Left hindlimb (tissue), 1 donor: Measurements from ENCODE around the gene ADAMTS17.
"Not testable (repeated sequence)": the region's sequence is repeated elsewhere in the genome, so short reads cannot be mapped to it uniquely, and the experiment has no call there.

Source experiments
- DNase-seq: peaks from one replicate; pipeline ENCODE4 v3.0.0-alpha.2; 2018

The ADAMTS17 gene

DNA sequence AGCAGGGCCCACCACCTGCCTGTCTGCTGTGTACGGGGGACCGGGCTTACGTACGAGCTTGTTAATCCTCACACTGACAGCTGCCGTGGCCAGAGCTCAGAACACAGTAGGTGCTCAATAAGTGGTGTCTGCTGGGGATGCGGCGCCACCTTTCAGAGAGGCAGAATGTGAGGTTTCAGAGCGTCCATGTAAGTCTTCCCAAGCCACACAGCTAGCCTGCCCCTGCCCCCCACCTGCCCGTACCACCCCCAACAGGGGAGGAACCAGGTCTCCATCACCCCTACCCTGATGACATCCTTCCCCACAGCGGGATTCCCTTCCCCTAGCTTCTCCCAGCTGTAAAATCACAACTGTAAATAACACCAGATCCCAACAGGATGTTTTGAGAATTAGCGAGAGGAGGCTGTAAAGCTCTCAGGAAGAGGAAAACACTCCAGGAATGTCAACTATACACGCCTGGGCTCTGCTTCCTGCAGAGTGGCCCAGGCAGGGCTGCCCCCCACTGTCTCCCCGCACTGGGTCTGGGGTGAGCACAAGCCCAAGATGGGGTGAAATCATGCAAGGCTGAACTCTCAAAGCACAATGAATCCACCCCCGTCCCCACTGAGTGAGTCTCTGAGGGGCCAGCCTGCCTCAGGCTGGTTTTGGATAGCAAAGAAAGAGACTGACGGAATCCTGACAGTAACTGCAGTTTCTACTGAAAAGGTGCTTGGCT, 358.4 kb downstream of the ADAMTS17 start:
- no peak for DNase-seq

DNA sequence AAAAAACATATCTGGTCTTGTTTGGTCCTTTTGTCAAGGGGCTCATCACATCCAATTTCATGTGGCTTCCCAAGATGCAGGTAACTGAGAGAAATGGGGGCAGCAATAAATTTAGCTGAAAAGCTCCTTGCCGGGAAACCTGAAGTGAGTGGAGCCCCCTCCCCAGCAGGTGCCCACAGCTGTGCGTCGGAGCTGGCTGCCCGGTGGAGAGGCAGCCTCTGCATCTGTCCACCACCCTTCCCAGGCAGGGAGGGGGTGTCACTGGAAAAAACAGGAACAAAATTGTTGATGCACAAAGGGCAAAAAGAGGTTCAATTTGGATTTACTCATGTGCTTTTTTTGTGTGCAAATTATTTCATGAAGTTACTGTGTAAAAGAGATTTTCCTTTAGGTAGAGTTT, 359.1 kb downstream of the ADAMTS17 start:
- DNase-seq, result no peak

DNA sequence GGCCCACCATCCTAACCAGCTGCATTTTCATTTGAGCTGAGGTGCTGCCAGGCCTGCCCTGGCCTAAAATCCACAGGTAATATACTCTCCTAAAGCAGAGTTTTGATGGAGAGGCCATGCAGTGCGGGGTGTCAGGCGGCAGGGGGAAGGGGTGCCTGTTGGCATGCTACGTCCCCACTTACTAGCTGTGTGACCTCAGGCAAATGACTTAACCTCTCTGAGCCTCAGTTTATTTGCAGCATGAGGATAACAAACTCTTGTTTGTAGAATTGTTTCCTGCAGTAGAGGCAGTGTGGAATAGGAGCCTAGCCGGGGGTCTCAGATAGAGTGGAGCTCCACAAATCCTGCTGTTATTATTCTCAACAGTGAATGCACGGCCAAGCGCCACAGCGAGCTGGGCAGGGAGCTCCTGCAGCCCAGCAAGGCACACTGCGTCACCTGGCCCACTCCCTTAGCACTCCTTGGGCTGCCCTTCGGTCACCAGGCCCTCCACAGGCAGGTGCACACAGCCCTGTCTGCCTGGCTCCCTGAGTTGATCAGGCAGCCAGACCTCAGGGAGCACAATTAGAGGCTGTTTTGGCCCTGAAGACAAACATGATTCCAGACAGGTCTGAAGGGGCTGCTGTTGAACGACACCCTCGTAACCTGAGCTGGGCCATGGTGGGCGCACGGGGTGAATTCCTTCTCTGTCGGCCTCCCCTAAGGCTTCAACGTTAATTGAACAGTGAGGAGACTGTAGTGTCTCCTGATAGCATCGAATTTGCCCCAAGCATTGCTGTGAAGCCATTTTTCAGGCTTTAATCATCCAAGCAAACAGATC, 359.7 kb downstream of the ADAMTS17 start:
- DNase-seq, result no peak

- DNase-seq, result no peak
These were observed 360.6 kb downstream of the ADAMTS17 start for GRCh38 chr15:99981191-99981647.

- DNase-seq, result no peak
These were observed 361.0 kb downstream of the ADAMTS17 start for GRCh38 chr15:99980752-99981151.

DNA sequence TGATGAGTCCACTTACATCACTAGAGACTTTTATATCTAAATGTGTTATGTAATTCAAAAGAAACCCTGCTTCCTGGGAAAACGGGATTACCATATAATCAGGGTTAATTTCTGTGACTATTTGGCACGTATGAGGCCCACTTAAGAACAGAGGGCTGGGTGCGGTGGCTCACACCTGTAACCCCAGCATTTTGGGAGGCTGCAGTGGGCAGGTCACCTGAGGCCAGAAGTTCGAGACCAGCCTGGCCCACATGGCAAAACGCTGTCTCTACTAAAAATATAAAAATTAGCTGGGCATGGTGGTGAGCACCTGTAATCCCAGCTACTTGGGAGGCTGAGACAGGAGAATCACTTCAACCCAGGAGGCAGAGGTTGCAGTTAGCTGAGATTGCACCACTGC, 361.9 kb downstream of the ADAMTS17 start:
- not testable (repeated sequence) for DNase-seq

- DNase-seq, result no peak
These were observed 362.4 kb downstream of the ADAMTS17 start for GRCh38 chr15:99979371-99979770.

DNA sequence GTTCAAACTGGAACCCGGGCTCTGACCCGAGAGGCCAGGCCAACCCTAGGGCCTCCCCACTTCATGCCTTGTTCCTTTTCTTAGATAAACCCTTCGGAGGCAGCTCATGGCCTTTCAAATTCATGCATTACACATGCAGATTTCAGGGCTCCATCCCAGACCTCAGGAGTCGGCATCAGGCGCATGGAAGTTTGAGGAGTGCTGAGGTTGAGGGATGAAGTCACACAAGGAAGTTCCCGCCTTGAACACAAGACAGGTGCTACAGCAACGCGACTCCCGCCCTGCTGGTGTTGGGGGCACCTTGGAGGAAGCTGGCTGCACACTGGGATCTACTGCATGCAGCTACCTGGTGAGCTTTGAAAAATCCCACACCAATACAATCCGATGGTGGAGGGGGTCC, 363.3 kb downstream of the ADAMTS17 start:
- no peak for DNase-seq

DNA sequence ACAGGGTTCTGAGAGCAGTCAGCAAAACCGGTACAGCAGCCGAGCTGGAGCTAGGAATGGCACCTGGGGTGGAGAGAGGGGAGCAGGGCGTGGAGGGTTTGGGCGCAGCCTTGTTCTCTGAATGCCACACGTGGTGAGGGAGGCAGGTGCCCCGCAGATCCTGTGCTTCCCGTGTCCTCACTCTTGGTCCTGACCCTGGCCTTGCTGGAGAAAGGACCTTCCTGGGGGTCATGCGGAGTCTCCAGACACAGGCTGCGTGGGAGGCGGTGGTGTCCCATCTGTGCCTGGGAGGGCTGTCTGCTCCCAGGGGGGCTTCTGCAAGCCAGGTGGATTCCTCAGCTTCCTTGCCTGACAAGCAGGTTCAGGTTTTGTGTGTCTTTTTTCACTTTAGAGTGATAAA, 363.8 kb downstream of the ADAMTS17 start:
- DNase-seq, result no peak

DNA sequence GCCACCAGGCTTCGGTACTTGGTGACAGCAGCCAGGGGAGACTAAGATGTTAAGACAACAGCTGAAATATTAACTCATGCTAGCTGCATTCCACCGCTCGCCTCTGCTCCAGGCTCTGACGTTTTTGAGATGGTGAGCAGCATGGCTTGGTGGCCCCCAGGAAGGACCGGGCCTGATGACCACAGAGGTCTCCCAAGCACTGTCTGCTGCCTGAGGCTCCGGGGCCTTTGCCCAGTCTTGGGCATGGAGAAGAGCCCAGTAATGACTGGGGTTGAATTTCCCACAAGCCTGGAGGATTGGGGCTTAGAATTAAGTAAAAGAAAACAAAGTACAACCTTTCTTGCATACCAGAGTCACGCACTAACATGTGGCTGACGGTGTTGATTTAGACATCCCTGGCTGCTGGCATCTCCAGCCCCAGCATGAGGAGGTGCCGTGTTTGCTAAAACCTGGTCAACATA, 364.9 kb downstream of the ADAMTS17 start:
- no peak for DNase-seq

DNA sequence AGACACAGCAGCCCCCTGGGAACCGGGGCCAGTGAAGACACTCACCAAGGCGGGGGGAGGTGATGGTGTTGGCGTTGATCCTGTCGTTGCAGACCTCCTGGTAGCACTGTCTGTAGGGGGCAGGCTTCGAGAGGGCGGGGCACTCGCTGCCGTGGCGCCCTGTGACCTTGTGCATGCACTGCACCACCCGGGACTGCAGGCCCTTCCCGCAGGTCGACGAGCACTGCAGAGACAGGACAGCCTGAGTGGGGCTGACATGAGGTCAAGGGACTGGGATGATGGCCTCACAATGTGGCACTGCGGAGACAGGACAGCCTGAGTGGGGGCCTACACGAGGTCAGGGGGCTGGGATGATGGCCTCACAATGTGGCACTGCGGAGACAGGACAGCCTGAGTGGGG, 365.8 kb downstream of the ADAMTS17 start:
- no peak for DNase-seq

- no peak for DNase-seq
These were observed 367.5 kb downstream of the ADAMTS17 start for GRCh38 chr15:99974246-99974645.

DNA sequence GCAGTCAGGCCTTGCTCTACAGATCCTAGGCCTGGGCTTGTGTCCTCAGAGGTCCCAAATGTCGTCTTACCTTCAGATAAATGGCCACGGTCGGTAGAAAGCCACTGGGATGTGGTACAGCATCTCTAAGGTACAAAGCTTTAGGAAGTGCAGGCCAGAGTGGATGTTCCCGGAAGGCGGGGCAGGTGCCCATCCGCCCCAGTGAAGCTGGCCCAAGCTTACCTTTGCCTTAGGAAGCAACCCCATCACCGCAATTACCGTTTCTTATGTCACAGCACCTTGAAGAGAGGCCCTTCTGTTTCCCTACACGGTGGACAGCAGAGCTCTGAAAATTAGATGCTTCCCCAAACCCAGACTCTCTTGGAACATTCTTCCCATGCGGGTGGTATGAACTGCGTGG, 368.4 kb downstream of the ADAMTS17 start:
- DNase-seq, result no peak

DNA sequence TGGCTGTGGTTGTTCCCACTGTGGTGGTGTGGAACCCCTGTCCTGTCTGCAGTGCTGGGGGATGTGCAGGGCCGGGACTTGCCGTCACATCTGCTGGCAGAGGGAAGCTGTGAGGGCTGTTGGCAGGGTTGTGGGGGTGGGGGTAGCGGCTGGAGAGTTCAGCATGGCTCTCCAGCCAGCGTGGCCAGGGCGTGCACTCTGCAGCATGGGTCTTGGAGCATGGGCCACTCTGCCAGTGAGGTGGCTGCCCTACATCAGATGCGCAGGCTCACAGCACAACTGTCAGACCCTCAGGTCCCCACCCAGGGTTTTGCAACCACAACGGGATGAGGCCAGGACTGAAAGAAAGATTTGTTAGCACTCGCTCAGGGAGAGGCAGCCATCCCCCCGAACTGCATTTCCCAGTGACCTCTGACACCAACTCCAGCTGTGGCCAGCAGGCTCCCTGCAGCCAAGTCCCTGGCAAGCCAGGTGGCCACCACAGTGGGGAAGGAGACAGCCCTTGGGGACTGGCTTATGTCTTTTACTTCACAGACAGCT, 370.8 kb downstream of the ADAMTS17 start:
- DNase-seq, result peak; percentile 27

- DNase-seq, result peak; percentile 17
These were observed 372.4 kb downstream of the ADAMTS17 start for GRCh38 chr15:99969261-99969920.

GRCh38 chr15:99967841-99968371, 373.9 kb downstream of the ADAMTS17 start:
- peak; percentile 21 for DNase-seq

- no peak for DNase-seq
These were observed 375.0 kb downstream of the ADAMTS17 start for GRCh38 chr15:99966815-99967214.

GRCh38 chr15:99965376-99965775, 376.4 kb downstream of the ADAMTS17 start:
- no peak for DNase-seq

DNA sequence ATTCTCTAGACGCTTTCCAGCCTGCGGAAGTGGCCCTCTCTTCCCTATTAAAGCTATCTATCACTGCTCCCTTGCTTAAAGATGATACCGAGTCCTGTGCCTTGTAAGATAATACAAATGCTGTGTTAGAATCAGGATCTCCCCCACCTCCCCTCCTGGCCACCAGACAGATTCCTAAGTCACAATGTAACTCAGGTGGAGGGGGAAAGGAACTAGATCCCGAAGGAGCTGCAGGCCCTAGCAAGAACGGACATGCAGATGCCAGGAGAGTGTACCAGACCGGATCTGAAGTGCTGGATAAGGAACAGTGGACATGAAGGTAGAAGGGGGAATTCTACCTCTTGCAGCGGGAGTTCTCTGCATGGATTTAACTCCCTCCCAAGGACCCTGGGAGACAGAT, 377.8 kb downstream of the ADAMTS17 start:
- DNase-seq, result no peak

- no peak for DNase-seq
These were observed 378.5 kb downstream of the ADAMTS17 start for GRCh38 chr15:99963096-99963825.

DNA sequence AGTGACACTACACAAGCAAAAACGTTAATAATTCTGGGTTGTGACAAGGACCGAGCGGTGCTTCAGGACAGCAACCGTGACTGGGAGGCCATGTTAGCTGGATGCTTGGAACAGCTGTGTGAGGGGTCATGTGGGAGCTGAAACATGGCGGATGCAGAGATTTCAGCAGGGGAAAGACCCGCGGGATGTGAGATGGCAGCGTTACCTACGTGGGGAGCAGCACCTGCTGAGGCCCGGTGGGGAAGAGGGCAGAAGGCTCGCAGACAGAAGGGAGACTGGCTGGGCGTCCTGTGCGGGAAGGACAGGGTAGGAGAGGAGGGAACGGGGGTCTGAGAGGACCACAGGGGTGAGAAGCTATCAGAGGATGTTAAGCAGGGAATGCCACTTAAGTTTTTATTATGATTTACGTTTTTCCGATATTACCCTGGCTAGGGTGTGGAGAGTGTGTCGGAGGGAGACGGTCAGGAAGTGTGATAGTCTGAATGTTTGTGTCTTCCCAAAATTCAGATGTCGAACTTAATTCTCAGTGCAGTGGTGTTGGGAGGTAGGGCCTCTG, 379.7 kb downstream of the ADAMTS17 start:
- no peak for DNase-seq

- DNase-seq, result no peak
These were observed 380.7 kb downstream of the ADAMTS17 start for GRCh38 chr15:99961011-99961441.
